Astrocyte (in vitro differentiated cells and primary cell): ENCODE data around the gene TSPAN33. TPM values are rescaled to one million over a fixed set of nuclear protein-coding genes. Genes with fewer than 3 reads are reported as not detected.

Experiments used
- DNase-seq: peaks from one replicate; pipeline ENCODE4 v3.0.0-alpha.2; 2010; ENCODE audit warnings: low read depth
- FAIRE-seq: peaks from 2 replicates; lab custom pipeline; 2011; peaks lifted over from hg19 to GRCh38; lab: Jason Lieb, UNC
- H2AFZ ChIP-seq: 2 replicates; pipeline ENCODE4 v1.6.0; 2012; ENCODE audit warnings: low read depth, low read length, inconsistent platforms
- H3K27ac ChIP-seq: 2 replicates; pipeline ENCODE4 v1.5.1; 2011; ENCODE audit warnings: low read depth, low read length, inconsistent platforms
- H3K27me3 ChIP-seq: 2 replicates; pipeline ENCODE4 v1.6.0; 2011; ENCODE audit warnings: low read length, inconsistent platforms; ENCODE audit not compliant: insufficient read depth
- H3K36me3 ChIP-seq: 2 replicates; pipeline ENCODE4 v1.5.1; 2011; ENCODE audit warnings: low read length, inconsistent platforms; ENCODE audit not compliant: insufficient read depth
- H3K4me1 ChIP-seq: 2 replicates; pipeline ENCODE4 v1.5.1; 2011; ENCODE audit warnings: low read length, inconsistent platforms; ENCODE audit not compliant: insufficient read depth
- H3K4me2 ChIP-seq: 2 replicates; pipeline ENCODE4 v1.6.0; 2012; ENCODE audit warnings: low read length, inconsistent platforms
- H3K4me3 ChIP-seq: 2 replicates; pipeline ENCODE4 v1.5.1; 2011; ENCODE audit warnings: low read depth, mild to moderate bottlenecking, low read length, inconsistent platforms; ENCODE audit not compliant: insufficient read depth
- H3K79me2 ChIP-seq: 2 replicates; pipeline ENCODE4 v1.6.0; 2012; ENCODE audit warnings: mild to moderate bottlenecking, low read length, inconsistent platforms; ENCODE audit not compliant: insufficient read depth
- H3K9ac ChIP-seq: 2 replicates; pipeline ENCODE4 v1.6.0; 2012; ENCODE audit warnings: mild to moderate bottlenecking, low read length, inconsistent platforms
- H3K9me3 ChIP-seq: 2 replicates; pipeline ENCODE4 v1.5.1; 2012; ENCODE audit warnings: low read depth, mild to moderate bottlenecking, low read length, inconsistent platforms; ENCODE audit not compliant: insufficient read depth
- H4K20me1 ChIP-seq: 2 replicates; pipeline ENCODE4 v1.6.0; 2012; ENCODE audit warnings: low read length, inconsistent platforms; ENCODE audit not compliant: insufficient read depth
- H3K27ac Mint-ChIP-seq: one replicate; pipeline ENCODE4 v1.8.0; 2021; ENCODE audit warnings: mild to moderate bottlenecking, mixed read lengths; ENCODE audit not compliant: unreplicated experiment
- H3K27me3 Mint-ChIP-seq: one replicate; pipeline ENCODE4 v1.8.0; 2021; ENCODE audit warnings: low read depth, mixed read lengths; ENCODE audit not compliant: unreplicated experiment
- H3K36me3 Mint-ChIP-seq: one replicate; pipeline ENCODE4 v1.8.0; 2021; ENCODE audit warnings: low read depth, mixed read lengths; ENCODE audit not compliant: unreplicated experiment
- H3K4me1 Mint-ChIP-seq: one replicate; pipeline ENCODE4 v1.8.0; 2021; ENCODE audit warnings: low read depth, mixed read lengths; ENCODE audit not compliant: unreplicated experiment
- H3K4me3 Mint-ChIP-seq: one replicate; pipeline ENCODE4 v1.8.0; 2021; ENCODE audit warnings: mild to moderate bottlenecking, moderate library complexity, mixed read lengths; ENCODE audit not compliant: unreplicated experiment
- H3K9me3 Mint-ChIP-seq: one replicate; pipeline ENCODE4 v1.8.0; 2021; ENCODE audit warnings: mild to moderate bottlenecking, mixed read lengths; ENCODE audit not compliant: unreplicated experiment
- EZH2 ChIP-seq: IDR thresholded peaks from 2 replicates; pipeline ENCODE4 v1.6.1; 2012; ENCODE audit warnings: mild to moderate bottlenecking, low read length, inconsistent platforms; ENCODE audit not compliant: insufficient read depth
- total RNA-seq: library from RNA; stranded (reverse); gene quantifications from 2 replicates; pipeline ENCODE4 v1.2.1, GENCODE V29; 2021
- TF ChIP-seq, protein P1 (sequence below): IDR thresholded peaks from 2 replicates; pipeline ENCODE4 v1.5.1; 2011; ENCODE audit warnings: low read depth, mild to moderate bottlenecking, inconsistent platforms, low read length, moderate library complexity; ENCODE audit not compliant: insufficient read depth

The TSPAN33 gene
- total RNA-seq, 1 donor from 2014 or later = 6.5 TPM

DNA sequence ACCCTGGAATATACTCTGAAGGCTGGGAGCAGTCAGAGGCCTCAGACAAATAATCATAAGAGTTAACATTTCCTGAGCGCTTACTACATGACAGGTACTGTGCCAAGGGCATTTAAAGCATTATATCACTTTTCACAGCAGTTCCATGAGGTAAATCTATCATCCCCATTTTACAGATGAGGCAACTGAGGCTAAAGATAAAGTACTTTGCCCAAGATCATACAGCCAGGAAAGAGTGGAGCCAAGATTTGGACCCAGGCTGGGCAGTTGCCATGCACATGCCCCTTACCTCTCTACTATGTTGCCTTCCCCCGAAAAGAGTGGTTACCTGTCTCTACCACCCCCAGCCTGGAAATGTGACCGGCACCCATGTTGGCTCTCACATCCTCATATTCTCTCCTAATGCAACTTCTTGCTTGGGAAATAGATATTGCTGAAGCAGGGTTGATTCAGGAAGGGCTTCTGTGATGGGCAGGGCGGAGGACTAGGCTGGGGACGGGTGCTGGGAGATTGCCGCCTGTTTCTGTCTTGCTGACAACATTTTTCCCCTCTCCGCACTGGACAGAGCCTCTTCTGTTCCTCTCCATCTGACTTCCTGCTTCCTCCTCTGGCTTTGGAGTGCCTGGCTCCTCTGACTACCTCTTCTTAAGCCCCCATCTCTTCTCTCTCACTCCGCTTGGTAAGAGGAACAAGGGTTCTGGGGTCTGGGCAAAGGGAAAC is 57.7 kb downstream of the TSPAN33 start:
- no peaks in the 10 kb centered on the region for H3K9me3 Mint-ChIP-seq
- H3K27me3 ChIP-seq = no peaks in the 10 kb centered on the region
- no peak overlapping the region for H3K4me3 Mint-ChIP-seq
- peaks cover 30% of the 10 kb centered on the region for H4K20me1 ChIP-seq
- no peak overlapping the region for H3K4me2 ChIP-seq
- no peak overlapping the region for H3K9ac ChIP-seq
- peaks cover 13% of the 10 kb centered on the region for H3K36me3 Mint-ChIP-seq
- no peaks in the 10 kb centered on the region for H3K4me1 Mint-ChIP-seq
- TF ChIP-seq, protein P1, sequence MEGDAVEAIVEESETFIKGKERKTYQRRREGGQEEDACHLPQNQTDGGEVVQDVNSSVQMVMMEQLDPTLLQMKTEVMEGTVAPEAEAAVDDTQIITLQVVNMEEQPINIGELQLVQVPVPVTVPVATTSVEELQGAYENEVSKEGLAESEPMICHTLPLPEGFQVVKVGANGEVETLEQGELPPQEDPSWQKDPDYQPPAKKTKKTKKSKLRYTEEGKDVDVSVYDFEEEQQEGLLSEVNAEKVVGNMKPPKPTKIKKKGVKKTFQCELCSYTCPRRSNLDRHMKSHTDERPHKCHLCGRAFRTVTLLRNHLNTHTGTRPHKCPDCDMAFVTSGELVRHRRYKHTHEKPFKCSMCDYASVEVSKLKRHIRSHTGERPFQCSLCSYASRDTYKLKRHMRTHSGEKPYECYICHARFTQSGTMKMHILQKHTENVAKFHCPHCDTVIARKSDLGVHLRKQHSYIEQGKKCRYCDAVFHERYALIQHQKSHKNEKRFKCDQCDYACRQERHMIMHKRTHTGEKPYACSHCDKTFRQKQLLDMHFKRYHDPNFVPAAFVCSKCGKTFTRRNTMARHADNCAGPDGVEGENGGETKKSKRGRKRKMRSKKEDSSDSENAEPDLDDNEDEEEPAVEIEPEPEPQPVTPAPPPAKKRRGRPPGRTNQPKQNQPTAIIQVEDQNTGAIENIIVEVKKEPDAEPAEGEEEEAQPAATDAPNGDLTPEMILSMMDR = no peak
- TF ChIP-seq EZH2 = no peak
- no peaks in the 10 kb centered on the region for H3K4me1 ChIP-seq
- no peak overlapping the region for H3K27ac Mint-ChIP-seq
- DNase-seq (no peak), FAIRE-seq (no peak)
- H3K9me3 ChIP-seq = no peaks in the 10 kb centered on the region
- no peaks in the 10 kb centered on the region for H3K27me3 Mint-ChIP-seq
- H2AFZ ChIP-seq = no peak overlapping the region
- no peak overlapping the region for H3K4me3 ChIP-seq
- no peak overlapping the region for H3K27ac ChIP-seq
- peaks cover 4% of the 10 kb centered on the region for H3K79me2 ChIP-seq
- no peaks in the 10 kb centered on the region for H3K36me3 ChIP-seq

- no peak overlapping the region for H3K4me3 ChIP-seq
- no peak for FAIRE-seq
- TF ChIP-seq, protein P1 = no peak
- TF ChIP-seq EZH2 = no peak
These were observed 58.7 kb downstream of the TSPAN33 start for GRCh38 chr7:129203050-129203741.

More at GRCh38 chr7:129203050-129203741, 58.7 kb downstream of the TSPAN33 start:
- Mint-ChIP-seq H3K9me3 (no peaks in the 10 kb centered on the region), H3K4me3 (no peak overlapping the region), H3K36me3 (peaks cover 13% of the 10 kb centered on the region), H3K4me1 (no peaks in the 10 kb centered on the region), H3K27me3 (no peaks in the 10 kb centered on the region), H3K27ac (no peak overlapping the region)
- Histone ChIP-seq H3K27me3 (no peaks in the 10 kb centered on the region), H3K9me3 (no peaks in the 10 kb centered on the region), H3K36me3 (no peaks in the 10 kb centered on the region), H3K9ac (no peak overlapping the region), H3K4me2 (no peak overlapping the region), H4K20me1 (peaks cover 27% of the 10 kb centered on the region), H2AFZ (no peak overlapping the region), H3K79me2 (peaks cover 2% of the 10 kb centered on the region), H3K27ac (no peak overlapping the region), H3K4me1 (no peaks in the 10 kb centered on the region)
- DNase-seq = no peak
